ENCODE data around the gene FALEC. TPM values are rescaled to one million over a fixed set of nuclear protein-coding genes. Genes with fewer than 3 reads are reported as not detected.

Gene FALEC
- total RNA-seq, 1 experiment from 2014 or later: not detected

DNA sequence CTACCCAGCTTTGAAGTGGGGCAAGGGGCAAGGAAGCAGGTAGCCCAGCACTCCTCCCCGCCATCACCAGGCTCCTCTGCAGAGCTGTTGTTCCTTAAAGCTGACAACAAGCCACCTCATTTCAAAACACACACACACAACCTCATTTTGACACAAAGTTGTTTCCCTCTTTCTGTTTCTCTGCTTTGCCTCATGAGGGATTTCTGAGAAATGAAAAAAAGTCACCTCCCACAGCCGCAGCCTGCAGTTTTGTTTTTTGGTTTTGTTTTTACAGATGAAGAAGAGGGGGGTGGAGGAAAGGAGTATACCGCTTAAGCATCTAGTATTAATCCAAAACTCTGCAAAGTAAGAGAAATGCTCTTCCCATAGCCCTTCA is 51.8 kb downstream of the FALEC start:
- Histone ChIP-seq H3K36me3 (ENCODE audit: insufficient read depth, low read length, poor library complexity, severe bottlenecking) (peaks cover 5% of the 10 kb centered on the region), H3K9me3 (ENCODE audit: low read depth, low read length, poor library complexity, severe bottlenecking) (no peaks in the 10 kb centered on the region), H3K4me1 (ENCODE audit: insufficient read depth, low read length, poor library complexity, severe bottlenecking) (peaks cover 38% of the 10 kb centered on the region), H3K27me3 (replicated peaks; ENCODE audit: insufficient read depth, low read depth, low read length, poor library complexity) (no peaks in the 10 kb centered on the region), H3K4me3 (ENCODE audit: low read depth, low read length, poor library complexity, severe bottlenecking) (no peak overlapping the region), H3K27ac (ENCODE audit: low read depth, low read length, poor library complexity, severe bottlenecking) (peak overlapping the region; percentile 52)
- no peak for DNase-seq (ENCODE audit: low spot score)
- POLR2A ChIA-PET (ENCODE audit: low non-redundant PET): no interaction called here
- CTCF ChIA-PET: interaction anchor here (0.6 to 1.5 kb wide), 2 partner anchors 7 to 355 kb away, joined by 3 to 5 read pairs; no protein-coding TSS in a partner anchor
- BruUV-seq (replicated peaks): no TSS peak
- intact Hi-C loops (cut with micrococcal nuclease; ENCODE audit: unreplicated experiment): loop anchor here (10.0 kb wide), 1 partner anchor 407 kb away; the partner anchor contains the start of gene CERS2
- TF ChIP-seq, protein P1, sequence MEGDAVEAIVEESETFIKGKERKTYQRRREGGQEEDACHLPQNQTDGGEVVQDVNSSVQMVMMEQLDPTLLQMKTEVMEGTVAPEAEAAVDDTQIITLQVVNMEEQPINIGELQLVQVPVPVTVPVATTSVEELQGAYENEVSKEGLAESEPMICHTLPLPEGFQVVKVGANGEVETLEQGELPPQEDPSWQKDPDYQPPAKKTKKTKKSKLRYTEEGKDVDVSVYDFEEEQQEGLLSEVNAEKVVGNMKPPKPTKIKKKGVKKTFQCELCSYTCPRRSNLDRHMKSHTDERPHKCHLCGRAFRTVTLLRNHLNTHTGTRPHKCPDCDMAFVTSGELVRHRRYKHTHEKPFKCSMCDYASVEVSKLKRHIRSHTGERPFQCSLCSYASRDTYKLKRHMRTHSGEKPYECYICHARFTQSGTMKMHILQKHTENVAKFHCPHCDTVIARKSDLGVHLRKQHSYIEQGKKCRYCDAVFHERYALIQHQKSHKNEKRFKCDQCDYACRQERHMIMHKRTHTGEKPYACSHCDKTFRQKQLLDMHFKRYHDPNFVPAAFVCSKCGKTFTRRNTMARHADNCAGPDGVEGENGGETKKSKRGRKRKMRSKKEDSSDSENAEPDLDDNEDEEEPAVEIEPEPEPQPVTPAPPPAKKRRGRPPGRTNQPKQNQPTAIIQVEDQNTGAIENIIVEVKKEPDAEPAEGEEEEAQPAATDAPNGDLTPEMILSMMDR (conservative IDR thresholded peaks at IDR 0.05; ENCODE audit: low read depth, low read length): no peak
- no peak for TF ChIP-seq EZH2 (IDR thresholded peaks at IDR 0.05; ENCODE audit: borderline replicate concordance, low read depth, low read length, poor library complexity, severe bottlenecking)

DNA sequence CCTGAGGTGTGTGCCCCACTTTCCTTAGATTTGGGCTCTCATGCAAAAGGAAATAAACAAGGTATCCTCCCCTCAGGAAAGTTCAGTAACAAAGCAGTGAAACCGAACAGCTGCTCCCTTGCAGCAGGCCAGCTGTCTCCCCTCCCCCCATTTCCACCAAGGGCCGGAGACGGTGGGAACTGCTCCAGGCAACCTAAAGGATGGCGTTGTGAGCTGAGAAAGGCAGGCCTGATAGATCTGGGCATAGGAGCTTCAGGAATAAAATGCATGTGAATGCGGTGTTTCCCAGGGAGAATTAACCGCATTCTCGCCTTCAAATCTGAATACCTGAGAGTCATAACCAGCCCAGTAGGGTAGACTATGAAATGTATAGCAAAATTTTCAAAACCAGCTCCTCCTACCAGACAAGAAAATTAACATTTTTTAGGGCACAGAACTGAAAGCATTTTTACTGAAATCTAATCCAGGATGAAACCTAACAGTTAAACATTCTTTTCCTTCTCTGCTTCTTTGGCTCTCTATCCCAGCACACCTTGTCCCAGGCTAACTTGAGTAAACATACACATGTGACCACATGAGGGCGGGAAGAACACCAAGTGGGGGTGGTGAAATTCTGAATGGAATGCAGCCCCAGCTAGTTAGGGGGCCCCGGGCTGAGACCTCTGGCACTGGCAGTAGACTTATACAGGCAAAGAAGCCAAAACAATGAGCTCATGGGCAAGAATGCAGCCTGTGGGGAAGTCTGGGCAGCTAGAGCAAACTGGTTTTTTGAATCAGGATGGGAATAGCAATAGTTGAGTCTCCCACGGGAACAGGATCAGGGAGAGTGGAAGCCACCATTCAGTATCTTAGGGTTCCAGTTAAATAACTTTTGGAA is 52.4 kb downstream of the FALEC start:
- H3K27ac ChIP-seq (ENCODE audit: low read depth, low read length, poor library complexity, severe bottlenecking): peak overlapping the region; percentile 52
- no peaks in the 10 kb centered on the region for H3K9me3 ChIP-seq (ENCODE audit: low read depth, low read length, poor library complexity, severe bottlenecking)
- POLR2A ChIA-PET (ENCODE audit: low non-redundant PET): interaction anchor here (0.5 kb wide), 1 partner anchor 9 kb away, joined by 4 read pairs; no protein-coding TSS in a partner anchor
- CTCF ChIA-PET: interaction anchor here (0.6 to 1.5 kb wide), 2 partner anchors 8 to 354 kb away, joined by 3 to 5 read pairs; no protein-coding TSS in a partner anchor
- peaks cover 32% of the 10 kb centered on the region for H3K4me1 ChIP-seq (ENCODE audit: insufficient read depth, low read length, poor library complexity, severe bottlenecking)
- intact Hi-C loops (cut with micrococcal nuclease; ENCODE audit: unreplicated experiment): loop anchor here (10.0 kb wide), 1 partner anchor 407 kb away; the partner anchor contains the start of gene CERS2
- no peak overlapping the region for H3K4me3 ChIP-seq (ENCODE audit: low read depth, low read length, poor library complexity, severe bottlenecking)
- no peaks in the 10 kb centered on the region for H3K27me3 ChIP-seq (replicated peaks; ENCODE audit: insufficient read depth, low read depth, low read length, poor library complexity)
- BruUV-seq (replicated peaks): no TSS peak
- TF ChIP-seq, protein P1 (conservative IDR thresholded peaks at IDR 0.05; ENCODE audit: low read depth, low read length): no peak
- TF ChIP-seq EZH2 (IDR thresholded peaks at IDR 0.05; ENCODE audit: borderline replicate concordance, low read depth, low read length, poor library complexity, severe bottlenecking): no peak
- DNase-seq (ENCODE audit: low spot score): peak; percentile 45
- peaks cover 11% of the 10 kb centered on the region for H3K36me3 ChIP-seq (ENCODE audit: insufficient read depth, low read length, poor library complexity, severe bottlenecking)

DNA sequence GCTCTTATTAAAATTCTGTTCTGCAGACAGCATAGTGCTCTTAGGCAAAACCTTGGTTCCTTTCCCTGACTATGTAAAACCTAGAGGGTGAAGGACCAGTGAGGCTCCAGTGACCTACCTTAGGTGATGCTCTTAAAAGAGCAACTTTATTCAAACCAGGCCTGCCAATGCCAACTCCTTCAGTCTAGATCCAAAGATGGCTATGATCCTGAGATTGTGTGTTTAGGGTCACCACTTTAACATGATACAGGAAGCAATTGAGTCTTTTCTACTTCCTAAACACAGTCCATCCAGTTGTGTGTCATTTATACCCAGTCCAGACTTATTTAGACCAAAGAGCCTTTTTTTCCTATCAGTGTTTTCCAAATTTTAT is 53.0 kb downstream of the FALEC start:
- Histone ChIP-seq H3K27ac (ENCODE audit: low read depth, low read length, poor library complexity, severe bottlenecking) (no peak overlapping the region), H3K27me3 (replicated peaks; ENCODE audit: insufficient read depth, low read depth, low read length, poor library complexity) (no peaks in the 10 kb centered on the region), H3K9me3 (ENCODE audit: low read depth, low read length, poor library complexity, severe bottlenecking) (no peaks in the 10 kb centered on the region), H3K4me3 (ENCODE audit: low read depth, low read length, poor library complexity, severe bottlenecking) (no peak overlapping the region), H3K36me3 (ENCODE audit: insufficient read depth, low read length, poor library complexity, severe bottlenecking) (peaks cover 18% of the 10 kb centered on the region), H3K4me1 (ENCODE audit: insufficient read depth, low read length, poor library complexity, severe bottlenecking) (peaks cover 26% of the 10 kb centered on the region)
- ChIA-PET POLR2A (ENCODE audit: low non-redundant PET) (interaction anchor here (0.5 kb wide), 1 partner anchor 9 kb away, joined by 4 read pairs; no protein-coding TSS in a partner anchor), CTCF (interaction anchor here (1.5 kb wide), 1 partner anchor 9 kb away, joined by 5 read pairs; no protein-coding TSS in a partner anchor)
- no TSS peak for BruUV-seq (replicated peaks)
- intact Hi-C loops (cut with micrococcal nuclease; ENCODE audit: unreplicated experiment): loop anchor here (10.0 kb wide), 1 partner anchor 406 kb away; the partner anchor contains the start of gene CERS2
- TF ChIP-seq EZH2 (IDR thresholded peaks at IDR 0.05; ENCODE audit: borderline replicate concordance, low read depth, low read length, poor library complexity, severe bottlenecking): no peak
- TF ChIP-seq, protein P1 (conservative IDR thresholded peaks at IDR 0.05; ENCODE audit: low read depth, low read length): no peak
- DNase-seq (ENCODE audit: low spot score): no peak
